CD4-positive, alpha-beta T cell treated with Interleukin-17A for 4 hours (primary cell): ENCODE measurements around the gene FNDC11.
"Not testable (repeated sequence)": the region's sequence is repeated elsewhere in the genome, so short reads cannot be mapped to it uniquely, and the experiment has no call there.

Experiments used
- DNase-seq: peaks from one replicate; pipeline ENCODE4 v3.0.0-alpha.2; 2020; ENCODE audit warnings: mixed read lengths

FNDC11 gene

DNA sequence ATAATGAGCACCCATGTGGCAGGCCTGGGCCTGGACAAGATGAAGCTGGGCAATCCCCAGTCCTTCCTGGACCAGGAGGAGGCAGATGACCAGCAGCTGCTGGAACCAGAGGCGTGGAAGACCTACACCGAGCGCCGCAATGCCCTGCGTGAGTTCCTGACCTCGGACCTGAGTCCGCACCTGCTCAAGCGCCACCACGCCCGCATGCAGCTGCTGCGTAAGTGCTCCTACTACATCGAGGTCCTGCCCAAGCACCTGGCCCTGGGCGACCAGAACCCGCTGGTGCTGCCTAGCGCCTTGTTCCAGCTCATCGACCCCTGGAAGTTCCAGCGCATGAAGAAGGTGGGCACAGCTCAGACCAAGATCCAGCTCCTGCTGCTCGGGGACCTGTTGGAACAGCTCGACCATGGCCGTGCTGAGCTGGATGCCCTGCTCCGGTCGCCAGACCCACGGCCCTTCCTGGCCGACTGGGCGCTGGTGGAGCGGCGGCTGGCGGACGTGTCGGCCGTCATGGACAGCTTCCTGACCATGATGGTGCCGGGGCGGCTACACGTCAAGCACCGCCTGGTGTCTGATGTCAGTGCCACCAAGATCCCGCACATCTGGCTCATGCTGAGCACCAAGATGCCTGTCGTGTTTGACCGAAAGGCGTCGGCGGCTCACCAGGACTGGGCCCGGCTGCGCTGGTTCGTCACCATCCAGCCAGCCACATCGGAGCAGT is 1.9 kb downstream of the FNDC11 start:
- no peak for DNase-seq

DNA sequence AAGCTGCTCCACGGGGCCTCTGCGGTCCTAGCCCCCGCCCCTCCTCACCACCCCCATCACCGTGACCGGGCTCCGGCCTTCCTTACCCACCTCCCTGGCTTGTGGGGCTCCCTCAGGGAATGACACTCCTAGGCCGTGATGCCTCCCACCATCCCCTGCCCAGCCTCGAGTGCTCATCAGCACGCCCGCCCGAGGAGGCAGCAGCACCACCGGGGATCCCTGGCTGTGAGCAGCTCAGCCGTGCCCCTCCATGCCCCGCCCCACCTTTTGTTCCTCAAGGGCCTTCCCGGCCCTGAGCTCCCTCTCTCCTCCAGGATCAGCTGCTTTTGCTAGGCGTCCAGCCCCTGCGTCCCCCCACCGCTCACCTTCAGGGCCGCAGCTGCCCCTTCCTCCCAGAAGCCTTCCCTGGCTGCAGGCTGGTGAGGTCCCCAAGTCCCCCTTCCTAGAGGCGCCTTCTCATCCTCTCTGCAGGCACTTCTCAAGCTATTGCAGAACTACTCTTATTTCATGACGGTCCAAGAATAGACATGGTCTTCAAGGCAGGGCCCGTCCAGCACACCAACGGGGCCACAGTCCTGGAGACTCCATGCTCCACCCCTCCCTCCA is 3.0 kb downstream of the FNDC11 start:
- DNase-seq = no peak

DNA sequence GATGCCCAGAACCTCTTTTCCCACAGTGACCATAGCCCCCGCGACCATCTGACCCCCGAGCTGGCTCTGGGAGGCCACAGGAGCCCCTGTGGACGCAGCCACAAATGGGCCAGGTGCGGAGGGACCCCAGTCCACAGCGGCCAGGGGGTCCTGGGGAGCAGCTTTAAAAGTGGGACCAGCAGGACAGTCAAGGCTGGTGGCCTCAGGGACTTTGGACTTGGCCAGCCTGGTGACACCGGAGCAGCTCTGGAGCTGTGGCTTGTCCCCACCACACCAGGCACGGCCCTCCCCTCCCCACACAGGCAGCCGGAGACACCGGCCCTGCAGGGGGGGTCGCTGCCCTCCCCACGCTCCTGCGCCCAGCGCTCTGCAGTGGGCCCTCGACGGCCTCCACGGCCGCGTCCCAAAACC is 3.5 kb downstream of the FNDC11 start:
- DNase-seq = no peak

DNA sequence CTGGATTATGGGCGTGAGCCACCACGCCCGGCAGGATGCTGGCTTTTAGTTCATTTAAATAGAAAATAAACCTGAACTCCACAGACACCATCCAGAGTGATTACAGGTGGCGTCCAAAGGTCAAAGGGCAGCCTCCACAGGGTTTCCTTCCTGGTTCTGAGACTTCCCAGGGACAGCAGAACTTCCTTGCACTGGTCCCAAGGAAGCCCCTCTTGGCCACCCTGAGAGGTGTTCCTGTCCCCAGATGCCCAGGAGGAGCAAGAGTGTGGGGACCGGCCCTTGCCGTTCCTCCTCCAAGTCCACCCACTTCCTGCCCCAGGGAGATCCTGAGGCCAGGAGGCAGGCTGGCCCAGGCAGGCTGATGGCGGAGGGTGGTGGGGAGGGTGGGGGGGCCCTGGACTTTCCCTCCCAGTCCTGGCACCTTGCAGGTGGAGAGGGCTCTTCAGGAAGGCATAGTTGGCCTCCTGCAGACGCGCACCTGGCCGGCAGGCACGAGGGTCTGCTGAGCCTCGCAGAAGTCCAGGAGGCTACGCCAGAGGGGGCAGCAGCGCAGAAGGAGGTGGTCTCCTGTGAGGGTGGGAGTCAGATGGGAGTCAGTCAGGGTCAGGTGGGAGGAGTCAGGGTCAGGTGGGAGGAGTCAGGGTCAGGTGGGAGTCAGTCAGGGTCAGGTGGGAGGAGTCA is 5.0 kb downstream of the FNDC11 start:
- no peak for DNase-seq

DNA sequence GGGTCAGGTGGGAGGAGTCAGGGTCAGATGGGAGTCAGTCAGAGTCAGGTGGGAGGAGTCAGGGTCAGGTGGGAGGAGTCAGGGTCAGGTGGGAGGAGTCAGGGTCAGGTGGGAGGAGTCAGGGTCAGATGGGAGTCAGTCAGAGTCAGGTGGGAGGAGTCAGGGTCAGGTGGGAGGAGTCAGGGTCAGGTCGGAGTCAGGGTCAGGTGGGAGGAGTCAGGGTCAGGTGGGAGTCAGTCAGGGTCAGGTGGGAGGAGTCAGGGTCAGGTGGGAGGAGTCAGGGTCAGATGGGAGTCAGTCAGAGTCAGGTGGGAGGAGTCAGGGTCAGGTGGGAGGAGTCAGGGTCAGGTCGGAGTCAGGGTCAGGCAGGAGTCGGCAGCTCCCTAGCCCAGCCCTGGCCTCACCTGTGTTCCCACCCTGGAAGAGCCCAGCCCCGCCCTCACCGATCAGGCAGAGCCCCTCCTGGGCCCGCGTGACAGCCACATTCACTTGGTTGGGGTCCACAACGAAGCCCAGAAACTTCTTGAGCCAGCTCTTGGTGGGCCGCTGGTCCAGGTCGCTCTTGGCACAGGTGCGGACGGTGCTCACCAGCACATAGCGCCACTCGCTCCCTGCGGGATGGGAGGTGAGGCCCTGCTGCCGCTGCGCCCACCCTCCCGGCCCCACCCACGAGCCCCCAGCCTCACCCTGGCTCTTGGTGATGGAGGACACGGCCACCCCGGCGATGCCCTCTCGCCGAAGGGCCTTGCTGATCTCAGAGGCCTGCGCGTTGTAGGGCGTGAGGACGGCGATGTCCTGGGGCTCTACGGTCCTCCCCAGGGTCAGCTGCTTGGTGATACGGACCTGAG is 5.8 kb downstream of the FNDC11 start:
- not testable (repeated sequence) for DNase-seq

DNA sequence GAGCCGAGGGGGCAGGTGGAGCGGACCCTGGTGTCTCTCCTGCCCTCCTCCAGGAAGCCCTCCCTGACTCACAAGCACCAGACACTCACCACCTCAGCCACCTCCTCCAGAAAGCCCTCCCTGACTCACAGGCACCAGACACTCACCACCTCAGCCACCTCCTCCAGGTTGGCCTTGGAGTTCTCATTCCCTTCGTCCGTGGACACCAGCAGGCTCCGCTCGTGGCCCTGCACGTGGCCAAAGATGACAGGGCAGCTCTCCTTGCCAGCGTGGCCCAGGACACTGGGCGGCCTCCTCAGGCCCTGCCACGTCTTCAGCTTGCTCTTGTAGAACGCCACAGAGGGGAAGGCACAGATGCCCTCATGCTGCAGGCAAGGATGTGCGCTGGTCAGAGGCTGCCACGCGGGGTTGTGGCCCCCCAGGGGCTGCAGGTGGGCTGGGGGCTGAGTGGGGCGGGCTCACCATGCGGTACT is 6.4 kb downstream of the FNDC11 start:
- DNase-seq = no peak

DNA sequence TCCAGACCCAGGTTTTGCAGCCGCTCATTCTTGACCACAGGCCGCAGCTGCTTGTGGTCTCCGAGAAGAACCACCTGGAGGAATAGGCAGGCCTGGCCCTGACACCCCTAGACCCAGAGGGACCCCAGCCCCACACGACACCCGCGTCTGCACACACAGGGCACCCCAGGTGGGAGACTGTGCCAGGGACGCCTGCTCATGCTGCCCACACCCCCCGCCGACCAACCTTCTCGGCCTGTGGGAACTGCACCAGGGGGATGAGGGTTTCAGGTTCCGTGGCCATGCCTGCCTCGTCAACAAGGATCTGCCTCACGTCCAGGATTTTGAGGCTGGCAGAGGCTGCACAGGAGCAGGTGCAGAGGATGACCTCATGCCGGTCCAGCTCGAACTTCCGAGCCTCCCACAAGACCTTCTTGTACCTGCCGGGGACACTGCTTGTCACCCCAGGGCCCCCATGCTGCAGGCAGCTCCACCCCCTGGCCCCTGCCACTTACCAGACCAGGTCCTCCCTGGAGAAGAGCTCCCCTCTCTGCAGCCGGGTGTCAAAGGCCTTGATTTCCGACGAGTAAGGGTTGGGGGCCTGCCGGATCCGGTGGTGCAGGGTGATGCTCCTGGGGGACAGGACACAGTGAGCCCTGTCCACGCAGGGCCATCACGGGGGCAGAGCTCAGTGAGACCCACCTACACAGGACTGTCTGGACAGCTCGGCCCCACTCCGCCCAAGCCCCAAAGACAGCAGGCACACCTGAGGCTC is 7.1 kb downstream of the FNDC11 start:
- DNase-seq = no peak

DNA sequence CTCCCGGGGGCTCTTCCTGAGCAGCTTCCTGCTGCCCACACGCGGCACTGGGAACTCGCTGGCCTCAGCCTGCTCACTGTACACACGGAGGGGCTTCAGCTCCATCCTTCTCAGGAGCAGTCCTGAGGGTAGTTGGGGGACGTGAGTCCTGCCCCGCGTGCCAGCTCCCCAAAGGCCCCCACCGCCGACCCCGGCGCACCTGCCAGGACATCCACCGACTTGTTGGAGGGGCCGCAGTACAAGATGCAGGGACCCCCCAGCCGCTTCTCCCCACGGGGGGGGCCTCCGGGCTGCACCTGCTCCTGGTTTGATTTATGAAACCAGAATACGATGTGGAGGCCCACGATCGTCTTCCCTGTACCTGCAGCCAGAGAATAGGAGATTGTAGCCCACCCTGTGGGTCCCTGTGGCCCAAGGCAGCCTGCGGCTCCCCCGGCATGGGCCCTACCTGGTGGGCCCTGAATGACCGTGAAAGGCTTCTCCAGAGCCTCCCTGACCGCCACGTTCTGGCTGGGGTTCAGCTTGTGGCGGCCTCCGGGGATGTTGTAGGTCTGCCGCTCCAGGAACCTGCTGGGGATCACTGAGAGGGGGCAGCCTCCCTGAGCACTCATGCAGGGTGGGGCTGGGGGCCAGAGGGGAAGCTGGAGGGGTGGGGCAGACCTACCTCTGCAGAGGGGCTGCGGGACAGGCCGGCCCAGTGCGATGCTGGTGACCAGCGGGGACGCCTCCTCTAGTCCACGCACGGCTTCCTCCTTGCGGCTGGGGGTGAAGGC is 7.9 kb downstream of the FNDC11 start:
- no peak for DNase-seq

DNA sequence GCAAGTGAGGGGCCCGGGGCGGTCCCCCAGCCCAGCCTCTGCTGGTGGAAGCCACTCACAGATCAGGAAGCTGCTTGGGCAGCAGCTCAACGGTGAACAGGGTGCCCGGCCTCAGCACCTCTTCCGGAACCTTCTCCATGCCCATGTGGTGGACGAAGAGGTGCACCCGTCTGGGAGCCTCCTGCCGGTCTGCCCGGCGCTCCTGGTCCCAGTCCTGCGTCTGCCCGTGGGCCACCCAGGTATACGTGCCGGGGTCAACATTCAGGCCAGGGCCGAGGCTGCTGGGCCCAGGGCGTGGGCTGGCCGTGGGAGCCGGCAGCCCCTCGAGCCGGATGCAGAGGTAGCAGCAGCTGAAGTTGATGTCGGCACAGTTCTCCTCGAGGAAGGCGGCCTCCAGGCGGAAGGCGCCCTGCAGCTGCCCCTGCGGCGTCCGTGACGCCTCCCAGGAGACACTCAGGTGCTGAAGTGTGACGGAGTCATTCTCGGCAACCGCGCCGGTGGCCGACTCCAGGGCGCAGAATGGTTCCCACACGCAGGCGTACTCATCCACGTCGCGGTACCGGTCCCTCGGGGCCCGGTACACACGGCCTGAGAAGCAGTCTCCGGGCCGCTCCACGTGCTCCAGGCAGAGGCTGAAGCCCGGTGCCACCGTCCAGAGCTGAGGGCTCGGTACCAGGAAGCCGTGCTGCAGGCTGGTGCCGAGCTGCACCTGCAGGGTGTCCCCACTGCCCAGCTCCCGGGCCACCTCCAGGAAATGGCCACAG is 8.7 kb downstream of the FNDC11 start:
- no peak for DNase-seq

DNA sequence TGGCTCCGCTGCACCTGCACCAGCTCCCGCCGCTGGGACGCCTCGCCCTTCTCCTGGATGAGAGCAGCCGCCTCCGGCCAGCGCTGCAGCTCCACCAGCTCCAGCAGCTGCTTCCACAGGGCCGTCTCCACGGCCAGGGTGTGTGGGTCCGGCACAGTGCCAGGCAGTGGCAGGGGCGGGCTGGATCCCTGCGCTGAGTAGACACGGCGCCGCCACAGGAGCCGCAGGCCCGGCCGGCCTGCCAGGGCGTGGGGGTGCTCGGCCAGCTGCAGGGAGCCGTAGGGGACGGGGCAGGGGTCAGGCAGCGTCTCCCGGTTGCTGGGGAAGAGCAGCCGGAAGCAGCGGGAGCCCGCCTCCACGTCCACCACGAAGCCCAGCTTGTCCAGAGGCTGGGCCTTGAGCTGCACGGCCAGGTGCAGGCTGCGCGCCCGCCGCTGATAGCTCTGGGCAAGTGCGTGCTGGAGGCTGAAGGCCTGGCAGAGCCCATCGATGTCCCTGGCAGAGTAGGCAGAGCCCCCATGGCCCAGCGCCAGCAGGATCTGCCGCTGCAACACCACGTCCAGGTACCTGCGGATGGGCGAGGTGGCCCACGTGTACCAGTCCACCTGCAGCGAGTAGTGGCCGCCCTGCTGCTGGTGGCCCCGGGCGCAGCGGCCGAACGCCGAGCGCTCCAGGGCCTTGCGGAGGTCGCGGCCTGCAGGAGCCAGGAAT is 9.4 kb downstream of the FNDC11 start:
- no peak for DNase-seq

DNA sequence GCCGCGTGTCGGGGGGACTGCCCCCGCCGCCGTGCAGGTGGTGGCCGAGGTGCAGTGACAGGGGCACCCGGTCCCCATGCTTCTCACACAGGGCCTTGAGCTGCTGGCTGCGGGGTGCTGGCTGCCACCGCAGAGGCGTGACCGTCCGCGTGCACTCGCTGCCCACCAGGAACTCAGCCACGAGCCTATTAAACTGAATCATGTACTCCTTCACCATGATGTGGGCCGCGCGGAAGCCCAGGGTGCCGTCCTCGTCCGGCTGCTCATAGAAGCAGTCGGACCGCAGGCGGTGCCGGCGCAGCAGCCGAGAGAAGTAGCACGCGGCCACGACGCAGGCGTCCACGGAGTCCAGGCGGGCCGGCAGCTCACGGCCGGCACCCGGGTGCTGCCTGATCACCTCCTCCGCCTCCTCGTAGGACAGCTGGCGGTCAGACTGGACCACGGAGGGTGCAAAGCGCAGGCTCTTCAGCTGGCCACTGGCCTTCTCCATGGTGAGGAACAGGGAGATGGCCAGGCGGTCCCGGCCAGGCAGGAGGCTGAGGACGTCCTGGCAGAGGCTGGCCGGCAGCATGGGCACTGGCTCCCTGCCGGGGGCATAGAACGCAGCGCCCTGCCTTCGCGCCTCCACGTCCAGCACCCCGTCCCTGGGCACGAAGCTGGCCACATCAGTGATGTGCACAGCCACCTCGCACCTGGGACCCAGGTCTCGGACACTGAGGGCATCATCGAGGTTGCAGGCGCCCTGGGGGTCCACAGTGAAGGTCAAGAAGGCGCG is 10.3 kb downstream of the FNDC11 start:
- DNase-seq = no peak

DNA sequence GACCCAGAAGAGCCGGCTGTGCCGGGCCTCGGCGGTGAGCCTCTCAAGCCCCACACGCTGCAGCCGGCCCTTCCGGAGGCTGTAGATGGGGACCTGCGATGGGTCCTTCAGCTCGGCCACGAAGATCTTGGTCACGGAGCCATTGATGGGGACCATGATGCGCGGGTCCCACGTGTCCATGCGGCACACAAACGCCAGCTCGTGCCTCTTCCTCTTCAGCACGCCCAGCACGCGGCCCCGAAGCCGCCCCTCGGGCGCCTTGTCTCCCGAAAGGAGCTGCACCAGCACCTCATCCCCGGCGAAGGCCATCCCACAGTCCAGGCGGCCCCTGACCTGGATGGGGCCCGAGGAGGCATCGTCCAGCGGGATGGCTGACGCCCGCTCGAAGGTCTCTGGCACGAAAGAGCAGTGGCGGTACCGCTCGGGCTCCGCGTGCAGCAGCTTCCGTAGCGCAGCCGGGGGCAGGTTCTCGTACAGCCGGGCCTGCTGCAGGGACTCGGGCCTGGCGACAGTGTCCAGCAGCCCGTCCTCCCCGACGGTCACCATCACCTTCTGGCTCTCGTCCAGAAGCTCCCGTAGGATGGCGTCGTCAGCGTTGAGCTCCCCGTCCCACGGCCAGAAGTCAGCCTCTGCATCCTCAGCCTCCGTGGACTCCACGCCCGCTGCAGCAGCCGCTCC is 11.2 kb downstream of the FNDC11 start:
- DNase-seq = no peak

DNA sequence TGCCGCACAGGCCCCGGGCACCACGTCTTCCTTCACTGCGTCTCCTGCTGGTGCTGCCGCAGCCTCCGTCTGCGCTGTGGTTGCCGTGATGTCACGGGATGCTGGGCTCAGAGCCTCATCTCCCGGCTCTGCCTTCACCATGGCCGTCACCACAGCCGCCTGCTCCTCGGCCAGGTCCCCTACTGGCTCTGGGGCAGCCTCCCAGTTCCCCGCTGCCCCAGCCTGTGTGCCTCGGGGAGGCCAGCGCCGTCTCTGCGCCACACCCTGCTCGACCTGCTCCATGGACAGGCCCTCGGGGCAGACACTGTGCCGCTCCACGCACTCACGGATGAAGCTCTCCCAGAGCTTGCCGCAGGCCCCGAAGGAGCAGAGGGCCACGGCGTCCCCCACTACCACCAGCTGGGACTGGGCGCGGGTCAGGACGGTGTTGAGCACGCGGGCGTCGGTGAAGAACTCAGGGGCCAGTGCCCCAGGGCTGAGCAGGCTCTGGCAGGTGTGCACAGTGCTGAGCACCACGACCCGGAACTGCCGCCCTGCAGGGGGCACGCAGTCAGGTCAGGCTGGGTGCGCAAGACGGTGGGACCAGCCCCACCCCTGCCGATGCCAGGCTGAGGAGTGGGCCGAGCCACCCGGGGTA is 11.9 kb downstream of the FNDC11 start:
- DNase-seq = no peak

DNA sequence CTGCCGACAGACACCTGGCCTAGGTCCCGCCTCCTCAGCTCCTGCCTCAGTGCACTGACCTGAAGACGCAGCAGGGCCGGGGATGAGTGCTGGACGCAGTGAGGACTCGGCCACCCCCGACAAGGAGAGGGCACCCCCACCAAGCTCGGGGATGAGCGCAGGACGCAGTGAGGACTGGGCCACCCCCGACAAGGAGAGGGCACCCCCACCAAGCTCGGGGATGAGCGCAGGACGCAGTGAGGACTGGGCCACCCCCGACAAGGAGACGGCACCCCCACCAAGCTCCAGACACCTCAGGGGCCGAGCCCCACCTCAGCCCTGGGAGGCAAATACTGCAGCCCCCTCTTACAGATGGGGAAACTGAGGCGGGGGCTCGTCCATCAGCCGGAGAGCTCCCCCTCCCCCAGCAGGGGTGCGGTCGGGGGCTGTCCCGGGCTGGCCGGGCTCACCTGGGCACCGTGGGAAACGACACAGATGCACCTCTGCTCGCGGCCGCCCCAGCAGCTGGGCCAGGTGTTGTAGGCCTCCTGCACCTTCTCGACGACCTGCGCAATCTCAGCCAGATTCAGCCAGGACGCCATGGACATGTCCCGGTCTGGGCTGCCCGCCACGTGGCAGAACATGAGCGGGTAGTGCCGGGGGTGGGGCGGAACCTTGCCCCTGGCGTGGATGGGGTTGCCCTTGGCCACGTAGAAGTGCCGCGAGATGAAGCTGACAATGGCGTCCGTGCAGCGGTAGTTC is 12.6 kb downstream of the FNDC11 start:
- no peak for DNase-seq

DNA sequence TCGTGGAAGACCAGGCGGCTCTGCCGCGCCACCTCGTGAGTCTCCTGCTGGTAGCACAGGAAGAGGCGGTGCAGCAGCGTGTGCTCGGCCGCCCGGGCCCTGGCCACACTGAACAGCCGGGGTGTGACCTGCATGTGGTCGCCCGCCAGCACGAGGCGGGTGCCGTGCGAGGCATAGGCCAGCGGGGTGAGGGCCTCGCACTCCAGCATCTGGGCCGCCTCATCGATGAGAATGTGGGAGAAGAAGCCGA is 13.1 kb downstream of the FNDC11 start:
- DNase-seq = no peak

DNA sequence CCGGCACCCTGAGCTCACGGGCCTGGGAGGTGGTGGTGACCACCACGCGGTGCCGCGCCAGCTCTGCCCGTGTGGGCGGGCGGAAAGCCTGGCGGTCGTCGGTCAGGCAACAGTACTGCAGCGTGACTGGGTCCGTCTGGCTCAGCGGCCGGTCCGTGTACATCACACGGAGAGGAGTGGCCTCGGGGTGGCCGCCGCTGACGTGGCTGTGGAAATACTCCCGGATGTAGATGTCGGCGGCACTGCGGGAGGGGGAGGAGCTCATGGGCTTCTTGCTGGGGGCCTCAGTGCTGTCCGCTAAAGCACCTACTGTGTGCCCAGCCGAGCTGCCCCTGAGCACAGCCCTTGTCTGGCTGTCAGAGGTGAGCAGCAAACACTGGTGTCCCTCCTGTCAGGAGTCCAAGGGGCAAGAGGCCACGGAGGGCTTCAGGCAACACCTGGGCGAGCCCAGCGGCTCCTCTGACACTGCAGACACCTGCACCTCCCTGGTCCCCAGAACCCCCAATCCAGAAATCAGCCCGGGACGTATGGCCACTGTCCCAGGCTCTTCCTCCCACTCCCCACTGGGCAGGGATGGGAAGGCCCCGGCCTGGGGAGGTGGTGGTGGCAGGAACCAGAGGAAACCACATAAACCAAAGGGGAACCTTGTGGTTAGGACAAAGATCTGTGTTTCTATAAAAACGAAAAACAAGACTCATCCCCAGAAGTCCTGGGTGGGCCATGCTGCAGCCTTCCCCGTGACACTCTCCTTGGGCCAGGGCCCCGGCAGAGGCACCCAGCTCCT is 13.6 kb downstream of the FNDC11 start:
- DNase-seq = peak; percentile 66
